Measurements from ENCODE around the gene INTS11. TPM values are rescaled to one million over a fixed set of nuclear protein-coding genes. Genes with fewer than 3 reads are reported as not detected.

Gene INTS11
- total and polyA plus RNA-seq, 4 donors = 26.3 to 40.5 (median 34.5) TPM

- 56% methylated on average over 28 of the region's 28 CpGs for WGBS
- Histone ChIP-seq H3K4me1 (ENCODE audit: control insufficient read depth in 4 of 4, insufficient read depth in 4 of 4, low read length in 3 of 4) (peaks cover 0 to 13% (median 7%) of the 10 kb centered on the region in 4 donors), H3K4me3 (ENCODE audit: low read depth in 1 of 3, low read length in 3 of 3) (no peak overlapping the region), H3K9me3 (ENCODE audit: control insufficient read depth in 4 of 4, low read length in 3 of 4) (no peaks in the 10 kb centered on the region), H3K27ac (ENCODE audit: low read depth in 1 of 2, low read length in 2 of 2) (no peak overlapping the region), H3K27me3 (ENCODE audit: control insufficient read depth in 4 of 4, insufficient read depth in 4 of 4, low read length in 3 of 4) (no peaks in the 10 kb centered on the region), H3K9ac (ENCODE audit: low read depth in 1 of 2, low read length in 2 of 2) (no peak overlapping the region), H3K36me3 (ENCODE audit: control insufficient read depth in 4 of 4, insufficient read depth in 3 of 4, low read depth in 1 of 4, low read length in 3 of 4) (peaks cover 0 to 9% (median under 1%) of the 10 kb centered on the region in 4 donors)
- TF ChIP-seq NR2F2 (IDR thresholded peaks at IDR 0.05) (no peak), TAF1 (conservative IDR thresholded peaks at IDR 0.05) (no peak), YY1 (IDR thresholded peaks at IDR 0.05) (no peak), EGR1 (IDR thresholded peaks at IDR 0.05; ENCODE audit: low read depth in 2 of 2) (no peak), HNF4A (conservative IDR thresholded peaks at IDR 0.05) (no peak), RXRA (IDR thresholded peaks at IDR 0.05) (no peak), MAX (IDR thresholded peaks at IDR 0.05) (no peak), JUND (IDR thresholded peaks at IDR 0.05) (no peak), GABPA (IDR thresholded peaks at IDR 0.05 in 1 of 2, conservative IDR thresholded peaks at IDR 0.05 in 1 of 2) (no peak), RAD21 (IDR thresholded peaks at IDR 0.05) (no peak), FOXA2 (IDR thresholded peaks at IDR 0.05) (no peak), SP1 (IDR thresholded peaks at IDR 0.05) (no peak), HNF4G (IDR thresholded peaks at IDR 0.05) (no peak), FOXA1 (IDR thresholded peaks at IDR 0.05) (no peak), ATF3 (IDR thresholded peaks at IDR 0.05) (no peak), ZBTB33 (IDR thresholded peaks at IDR 0.05) (no peak)
- TF ChIP-seq, protein P1, sequence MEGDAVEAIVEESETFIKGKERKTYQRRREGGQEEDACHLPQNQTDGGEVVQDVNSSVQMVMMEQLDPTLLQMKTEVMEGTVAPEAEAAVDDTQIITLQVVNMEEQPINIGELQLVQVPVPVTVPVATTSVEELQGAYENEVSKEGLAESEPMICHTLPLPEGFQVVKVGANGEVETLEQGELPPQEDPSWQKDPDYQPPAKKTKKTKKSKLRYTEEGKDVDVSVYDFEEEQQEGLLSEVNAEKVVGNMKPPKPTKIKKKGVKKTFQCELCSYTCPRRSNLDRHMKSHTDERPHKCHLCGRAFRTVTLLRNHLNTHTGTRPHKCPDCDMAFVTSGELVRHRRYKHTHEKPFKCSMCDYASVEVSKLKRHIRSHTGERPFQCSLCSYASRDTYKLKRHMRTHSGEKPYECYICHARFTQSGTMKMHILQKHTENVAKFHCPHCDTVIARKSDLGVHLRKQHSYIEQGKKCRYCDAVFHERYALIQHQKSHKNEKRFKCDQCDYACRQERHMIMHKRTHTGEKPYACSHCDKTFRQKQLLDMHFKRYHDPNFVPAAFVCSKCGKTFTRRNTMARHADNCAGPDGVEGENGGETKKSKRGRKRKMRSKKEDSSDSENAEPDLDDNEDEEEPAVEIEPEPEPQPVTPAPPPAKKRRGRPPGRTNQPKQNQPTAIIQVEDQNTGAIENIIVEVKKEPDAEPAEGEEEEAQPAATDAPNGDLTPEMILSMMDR (IDR thresholded peaks at IDR 0.05; ENCODE audit: low read depth, low read length, missing input control) = no peak
- TF ChIP-seq, protein P2, sequence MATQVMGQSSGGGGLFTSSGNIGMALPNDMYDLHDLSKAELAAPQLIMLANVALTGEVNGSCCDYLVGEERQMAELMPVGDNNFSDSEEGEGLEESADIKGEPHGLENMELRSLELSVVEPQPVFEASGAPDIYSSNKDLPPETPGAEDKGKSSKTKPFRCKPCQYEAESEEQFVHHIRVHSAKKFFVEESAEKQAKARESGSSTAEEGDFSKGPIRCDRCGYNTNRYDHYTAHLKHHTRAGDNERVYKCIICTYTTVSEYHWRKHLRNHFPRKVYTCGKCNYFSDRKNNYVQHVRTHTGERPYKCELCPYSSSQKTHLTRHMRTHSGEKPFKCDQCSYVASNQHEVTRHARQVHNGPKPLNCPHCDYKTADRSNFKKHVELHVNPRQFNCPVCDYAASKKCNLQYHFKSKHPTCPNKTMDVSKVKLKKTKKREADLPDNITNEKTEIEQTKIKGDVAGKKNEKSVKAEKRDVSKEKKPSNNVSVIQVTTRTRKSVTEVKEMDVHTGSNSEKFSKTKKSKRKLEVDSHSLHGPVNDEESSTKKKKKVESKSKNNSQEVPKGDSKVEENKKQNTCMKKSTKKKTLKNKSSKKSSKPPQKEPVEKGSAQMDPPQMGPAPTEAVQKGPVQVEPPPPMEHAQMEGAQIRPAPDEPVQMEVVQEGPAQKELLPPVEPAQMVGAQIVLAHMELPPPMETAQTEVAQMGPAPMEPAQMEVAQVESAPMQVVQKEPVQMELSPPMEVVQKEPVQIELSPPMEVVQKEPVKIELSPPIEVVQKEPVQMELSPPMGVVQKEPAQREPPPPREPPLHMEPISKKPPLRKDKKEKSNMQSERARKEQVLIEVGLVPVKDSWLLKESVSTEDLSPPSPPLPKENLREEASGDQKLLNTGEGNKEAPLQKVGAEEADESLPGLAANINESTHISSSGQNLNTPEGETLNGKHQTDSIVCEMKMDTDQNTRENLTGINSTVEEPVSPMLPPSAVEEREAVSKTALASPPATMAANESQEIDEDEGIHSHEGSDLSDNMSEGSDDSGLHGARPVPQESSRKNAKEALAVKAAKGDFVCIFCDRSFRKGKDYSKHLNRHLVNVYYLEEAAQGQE (IDR thresholded peaks at IDR 0.05) = no peak
- no peak for DNase-seq (ENCODE audit: low spot score)
Measured at GRCh38 chr1:1291023-1291528, 33.4 kb downstream of the INTS11 start.

All from liver (tissue), 9 donors.